Measurements from ENCODE around the gene TNFAIP8L1. TPM values are rescaled to one million over a fixed set of nuclear protein-coding genes. Genes with fewer than 3 reads are reported as not detected.

Gene TNFAIP8L1
- total and polyA plus RNA-seq, 2 of the 8 experiments (the other 6 are each of a cell fraction or from before 2014, with no cell fraction given): 3.2 to 6.1 TPM

DNA sequence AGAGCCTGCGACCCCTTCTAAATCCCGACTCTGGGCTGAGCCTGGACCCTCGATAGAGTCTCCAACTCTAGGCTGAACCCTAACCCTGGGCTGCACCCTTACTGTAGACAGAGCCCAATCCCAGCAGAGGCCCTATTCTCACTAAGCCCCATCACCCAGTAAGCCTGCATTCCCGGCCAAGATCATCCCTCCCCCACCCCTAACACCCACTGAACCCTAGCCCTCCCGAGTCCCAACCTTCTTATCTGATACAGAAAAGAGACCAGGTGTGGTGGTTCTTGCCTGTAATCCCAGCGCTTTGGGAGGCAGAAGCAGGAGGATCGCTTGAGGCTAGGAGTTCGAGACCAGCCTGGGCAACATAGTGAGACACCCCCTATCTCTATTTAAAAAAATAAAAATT lies 2.6 kb upstream of the TNFAIP8L1 start:
- CTCF ChIA-PET (ENCODE audit: partially characterized antibody): interaction anchor here (0.6 to 3.4 kb wide), 43 partner anchors 8 to 1025 kb away, joined by 3 to 92 read pairs (median 7); partner anchors contain the start of genes FEM1A, LRG1 and PLIN5
- no peak for TF ChIP-seq CTBP2 (IDR thresholded peaks at IDR 0.05; ENCODE audit: borderline replicate concordance, insufficient read depth, insufficient read length, low read length)
- no peak for TF ChIP-seq EP300 (IDR thresholded peaks at IDR 0.05; ENCODE audit: borderline replicate concordance in 1 of 2, low read depth in 2 of 2, low read length in 2 of 2)
- no peak for TF ChIP-seq ZNF274 (IDR thresholded peaks at IDR 0.05; ENCODE audit: borderline replicate concordance, extremely low read depth, low read length)
- TF ChIP-seq MAFK (IDR thresholded peaks at IDR 0.05; ENCODE audit: low read depth, low read length): no peak
- no peak for TF ChIP-seq TCF12 (IDR thresholded peaks at IDR 0.05; ENCODE audit: low read depth, low read length)
- no peak for TF ChIP-seq JUN (IDR thresholded peaks at IDR 0.05; ENCODE audit: low read depth, low read length)
- no peak for TF ChIP-seq EZH2 (IDR thresholded peaks at IDR 0.05; ENCODE audit: low read depth, low read length, severe bottlenecking)
- no peak for TF ChIP-seq FOSL1 (IDR thresholded peaks at IDR 0.05; ENCODE audit: insufficient read depth, low read depth, low read length)
- no peak for TF ChIP-seq TEAD4 (IDR thresholded peaks at IDR 0.05; ENCODE audit: low read depth, low read length)
- no peak for TF ChIP-seq TBP (IDR thresholded peaks at IDR 0.05; ENCODE audit: low read depth, low read length)
- no peak for TF ChIP-seq BACH1 (IDR thresholded peaks at IDR 0.05; ENCODE audit: low read length)
- no peak for TF ChIP-seq GABPA (IDR thresholded peaks at IDR 0.05; ENCODE audit: borderline replicate concordance, insufficient read depth, low read length)
- no peak for TF ChIP-seq RFX5 (IDR thresholded peaks at IDR 0.05; ENCODE audit: borderline replicate concordance, low read depth, low read length)

More for the DNA sequence above, 2.6 kb upstream of the TNFAIP8L1 start:
- DNase-seq (ENCODE audit: low read depth in 1 of 2, low spot score in 2 of 2): no peak
- Histone ChIP-seq H3K4me1 (replicated peaks in 1 of 4; ENCODE audit: control insufficient read depth in 3 of 4, insufficient read depth in 4 of 4, low read length in 3 of 4) (peaks cover 0 to 10% (median 6%) of the 10 kb centered on the region in 4 experiments; a peak in 3 of 7 replicates), H3K18ac (ENCODE audit: extremely low read depth, low read length) (no peak overlapping the region), H2BK12ac (ENCODE audit: low read depth, low read length) (0 out of 2 replicates have a peak overlapping the region, but pooled peaks have one; percentile 23), H2BK120ac (replicated peaks; ENCODE audit: low read depth, low read length) (no peak overlapping the region), H3K36me3 (ENCODE audit: control insufficient read depth in 2 of 4, insufficient read depth in 4 of 4, low read length in 3 of 4) (no peaks in the 10 kb centered on the region), H3K4me2 (ENCODE audit: insufficient read depth in 1 of 2, low read depth in 2 of 2, low read length in 2 of 2) (peak overlapping the region; percentile 30 to 87), H3K23ac (ENCODE audit: insufficient read length) (no peak overlapping the region), H3K27me3 (replicated peaks in 1 of 4; ENCODE audit: control insufficient read depth in 3 of 4, extremely low read depth in 1 of 4, insufficient read depth in 3 of 4, low read length in 3 of 4) (peaks cover 0 to 13% (median 11%) of the 10 kb centered on the region in 4 experiments; a peak in 5 of 7 replicates), H3K4me3 (ENCODE audit: extremely low read depth in 1 of 4, insufficient read depth in 2 of 4, low read depth in 3 of 4, low read length in 4 of 4) (peak overlapping the region in 3 of 4 experiments; percentile 65 to 79 (median 76); a peak in 4 of 8 replicates), H4K20me1 (replicated peaks in 1 of 2; ENCODE audit: control insufficient read depth in 1 of 2, insufficient read depth in 2 of 2, low read length in 2 of 2) (peaks cover 0 to 3% of the 10 kb centered on the region in 2 experiments), H3K79me2 (ENCODE audit: control insufficient read depth in 1 of 2, insufficient read depth in 2 of 2, low read length in 2 of 2) (no peaks in the 10 kb centered on the region), H3K4ac (replicated peaks; ENCODE audit: insufficient read length, low read depth, low read length) (no peak overlapping the region), H4K5ac (ENCODE audit: insufficient read length, low read depth, low read length) (no peak overlapping the region), H3K23me2 (ENCODE audit: low read depth, low read length) (peaks cover 11% of the 10 kb centered on the region; the same call in 1 of the 2 replicates), H3K9me3 (ENCODE audit: insufficient read depth in 2 of 2, low read depth in 1 of 2, low read length in 1 of 2) (no peaks in the 10 kb centered on the region), H3K79me1 (ENCODE audit: low read depth, low read length) (peaks cover 6% of the 10 kb centered on the region; the same call in 1 of the 2 replicates), H2BK20ac (ENCODE audit: low read length) (peak overlapping the region; percentile 75), H4K8ac (ENCODE audit: extremely low read depth, insufficient read depth, low read length) (no peak overlapping the region), H2AK5ac (ENCODE audit: low read depth, low read length) (no peak overlapping the region), H3K56ac (replicated peaks; ENCODE audit: insufficient read length, low read depth, low read length) (no peak overlapping the region), H3K9ac (replicated peaks in 1 of 4; ENCODE audit: extremely low read depth in 1 of 4, low read depth in 3 of 4, low read length in 3 of 4) (peak overlapping the region in 1 of 4 experiments; percentile 13; a peak in 1 of 7 replicates), H2BK5ac (ENCODE audit: low read depth, low read length) (peak overlapping the region; percentile 2; the same call in 1 of the 2 replicates), H4K91ac (replicated peaks; ENCODE audit: insufficient read length, low read length) (no peak overlapping the region), H2AFZ (ENCODE audit: low read length) (peak overlapping the region; percentile 82; the same call in 1 of the 2 replicates), H3K14ac (ENCODE audit: insufficient read length) (no peak overlapping the region), H3K27ac (ENCODE audit: low read depth, low read length) (no peak overlapping the region), H2BK15ac (ENCODE audit: low read length) (no peak overlapping the region)
- POLR2A ChIA-PET (ENCODE audit: partially characterized antibody): interaction anchor here (0.7 to 2.6 kb wide), 10 partner anchors 19 to 111 kb away, joined by 3 to 8 read pairs (median 3); partner anchors contain the start of gene PLIN5
- FAIRE-seq: no peak
- 61% methylated on average over 8 of the region's 8 CpGs; no CpG with 5 or more reads in 1 of the 2 experiments for WGBS, 2 experiments (ENCODE audit: extremely low coverage in 1 of 2, insufficient coverage in 1 of 2, insufficient read length in 1 of 2, insufficient replicate concordance in 2 of 2, low coverage in 1 of 2, low lambda C conversion rate in 2 of 2, missing lambda C conversion rate in 1 of 2)
